ENCODE data around the gene TMEM270.

TMEM270 gene

GRCh38 chr7:73891178-73891885 lies 30.4 kb downstream of the TMEM270 start:
- peaks cover 41% of the 10 kb centered on the region for H3K4me1 ChIP-seq (ENCODE audit: control insufficient read depth, insufficient read depth, low read length, unreplicated experiment)
- H3K4me3 ChIP-seq (ENCODE audit: low read depth, low read length) = no peak overlapping the region
- no peak overlapping the region for H3K27ac ChIP-seq (ENCODE audit: low read depth, low read length)
- no peaks in the 10 kb centered on the region for H3K36me3 ChIP-seq (ENCODE audit: insufficient read depth, low read length)
- no peak overlapping the region for H2AFZ ChIP-seq (ENCODE audit: low read length, unreplicated experiment)
- H3K27me3 ChIP-seq (ENCODE audit: insufficient read depth, low read length) = no peaks in the 10 kb centered on the region
- no peaks in the 10 kb centered on the region for H3K79me2 ChIP-seq (ENCODE audit: control insufficient read depth, insufficient read depth, low read length, unreplicated experiment)

GRCh38 chr7:73892003-73892999 lies 31.3 kb downstream of the TMEM270 start:
- H3K27me3 ChIP-seq (ENCODE audit: insufficient read depth, low read length) = no peaks in the 10 kb centered on the region
- peaks cover 44% of the 10 kb centered on the region for H3K4me1 ChIP-seq (ENCODE audit: control insufficient read depth, insufficient read depth, low read length, unreplicated experiment)
- H3K27ac ChIP-seq (ENCODE audit: low read depth, low read length) = peak overlapping the region; percentile 17; the same call in 1 of the 2 replicates
- H2AFZ ChIP-seq (ENCODE audit: low read length, unreplicated experiment) = no peak overlapping the region
- H3K4me3 ChIP-seq (ENCODE audit: low read depth, low read length) = no peak overlapping the region
- H3K79me2 ChIP-seq (ENCODE audit: control insufficient read depth, insufficient read depth, low read length, unreplicated experiment) = no peaks in the 10 kb centered on the region
- no peaks in the 10 kb centered on the region for H3K36me3 ChIP-seq (ENCODE audit: insufficient read depth, low read length)

- Histone ChIP-seq H3K4me1 (ENCODE audit: control insufficient read depth, insufficient read depth, low read length, unreplicated experiment) (peaks cover 44% of the 10 kb centered on the region), H2AFZ (ENCODE audit: low read length, unreplicated experiment) (no peak overlapping the region), H3K4me3 (ENCODE audit: low read depth, low read length) (no peak overlapping the region), H3K27me3 (ENCODE audit: insufficient read depth, low read length) (no peaks in the 10 kb centered on the region), H3K27ac (ENCODE audit: low read depth, low read length) (peak overlapping the region; percentile 89; the same call in 1 of the 2 replicates), H3K79me2 (ENCODE audit: control insufficient read depth, insufficient read depth, low read length, unreplicated experiment) (no peaks in the 10 kb centered on the region), H3K36me3 (ENCODE audit: insufficient read depth, low read length) (no peaks in the 10 kb centered on the region)
These were observed 32.6 kb downstream of the TMEM270 start for GRCh38 chr7:73893342-73894101.

- Histone ChIP-seq H3K27me3 (ENCODE audit: insufficient read depth, low read length) (no peaks in the 10 kb centered on the region), H3K4me3 (ENCODE audit: low read depth, low read length) (peak overlapping the region; percentile 13; the same call in 1 of the 2 replicates), H3K36me3 (ENCODE audit: insufficient read depth, low read length) (no peaks in the 10 kb centered on the region), H3K27ac (ENCODE audit: low read depth, low read length) (peak overlapping the region; percentile 89), H2AFZ (ENCODE audit: low read length, unreplicated experiment) (no peak overlapping the region), H3K4me1 (ENCODE audit: control insufficient read depth, insufficient read depth, low read length, unreplicated experiment) (peaks cover 45% of the 10 kb centered on the region), H3K79me2 (ENCODE audit: control insufficient read depth, insufficient read depth, low read length, unreplicated experiment) (no peaks in the 10 kb centered on the region)
These were observed 33.2 kb downstream of the TMEM270 start for GRCh38 chr7:73894166-73894565.

GRCh38 chr7:73894733-73895551 lies 34.0 kb downstream of the TMEM270 start:
- Histone ChIP-seq H3K27me3 (ENCODE audit: insufficient read depth, low read length) (no peaks in the 10 kb centered on the region), H3K4me1 (ENCODE audit: control insufficient read depth, insufficient read depth, low read length, unreplicated experiment) (peaks cover 53% of the 10 kb centered on the region), H3K79me2 (ENCODE audit: control insufficient read depth, insufficient read depth, low read length, unreplicated experiment) (no peaks in the 10 kb centered on the region), H3K36me3 (ENCODE audit: insufficient read depth, low read length) (no peaks in the 10 kb centered on the region), H2AFZ (ENCODE audit: low read length, unreplicated experiment) (no peak overlapping the region), H3K4me3 (ENCODE audit: low read depth, low read length) (peak overlapping the region; percentile 13; the same call in 1 of the 2 replicates), H3K27ac (ENCODE audit: low read depth, low read length) (peak overlapping the region; percentile 89)

- H3K4me1 ChIP-seq (ENCODE audit: control insufficient read depth, insufficient read depth, low read length, unreplicated experiment) = peaks cover 60% of the 10 kb centered on the region
- no peak overlapping the region for H3K4me3 ChIP-seq (ENCODE audit: low read depth, low read length)
- no peak overlapping the region for H2AFZ ChIP-seq (ENCODE audit: low read length, unreplicated experiment)
- H3K27me3 ChIP-seq (ENCODE audit: insufficient read depth, low read length) = no peaks in the 10 kb centered on the region
- no peaks in the 10 kb centered on the region for H3K36me3 ChIP-seq (ENCODE audit: insufficient read depth, low read length)
- H3K79me2 ChIP-seq (ENCODE audit: control insufficient read depth, insufficient read depth, low read length, unreplicated experiment) = no peaks in the 10 kb centered on the region
- H3K27ac ChIP-seq (ENCODE audit: low read depth, low read length) = peak overlapping the region; percentile 89
These were observed 34.7 kb downstream of the TMEM270 start for GRCh38 chr7:73895626-73896025.

GRCh38 chr7:73896454-73896853 lies 35.5 kb downstream of the TMEM270 start:
- no peak overlapping the region for H2AFZ ChIP-seq (ENCODE audit: low read length, unreplicated experiment)
- H3K36me3 ChIP-seq (ENCODE audit: insufficient read depth, low read length) = no peaks in the 10 kb centered on the region
- H3K27me3 ChIP-seq (ENCODE audit: insufficient read depth, low read length) = no peaks in the 10 kb centered on the region
- no peak overlapping the region for H3K4me3 ChIP-seq (ENCODE audit: low read depth, low read length)
- peak overlapping the region; percentile 89 for H3K27ac ChIP-seq (ENCODE audit: low read depth, low read length)
- no peaks in the 10 kb centered on the region for H3K79me2 ChIP-seq (ENCODE audit: control insufficient read depth, insufficient read depth, low read length, unreplicated experiment)
- peaks cover 62% of the 10 kb centered on the region for H3K4me1 ChIP-seq (ENCODE audit: control insufficient read depth, insufficient read depth, low read length, unreplicated experiment)

GRCh38 chr7:73899731-73900142 lies 38.8 kb downstream of the TMEM270 start:
- Histone ChIP-seq H3K4me3 (ENCODE audit: low read depth, low read length) (no peak overlapping the region), H3K36me3 (ENCODE audit: insufficient read depth, low read length) (no peaks in the 10 kb centered on the region), H3K27me3 (ENCODE audit: insufficient read depth, low read length) (no peaks in the 10 kb centered on the region), H3K27ac (ENCODE audit: low read depth, low read length) (peak overlapping the region; percentile 88), H3K79me2 (ENCODE audit: control insufficient read depth, insufficient read depth, low read length, unreplicated experiment) (no peaks in the 10 kb centered on the region), H3K4me1 (ENCODE audit: control insufficient read depth, insufficient read depth, low read length, unreplicated experiment) (peaks cover 43% of the 10 kb centered on the region), H2AFZ (ENCODE audit: low read length, unreplicated experiment) (peak overlapping the region; percentile 9)

GRCh38 chr7:73900286-73900685 lies 39.3 kb downstream of the TMEM270 start:
- no peaks in the 10 kb centered on the region for H3K79me2 ChIP-seq (ENCODE audit: control insufficient read depth, insufficient read depth, low read length, unreplicated experiment)
- no peaks in the 10 kb centered on the region for H3K36me3 ChIP-seq (ENCODE audit: insufficient read depth, low read length)
- H2AFZ ChIP-seq (ENCODE audit: low read length, unreplicated experiment) = peak overlapping the region; percentile 9
- peaks cover 45% of the 10 kb centered on the region for H3K4me1 ChIP-seq (ENCODE audit: control insufficient read depth, insufficient read depth, low read length, unreplicated experiment)
- H3K27me3 ChIP-seq (ENCODE audit: insufficient read depth, low read length) = no peaks in the 10 kb centered on the region
- H3K4me3 ChIP-seq (ENCODE audit: low read depth, low read length) = no peak overlapping the region
- peak overlapping the region; percentile 88 for H3K27ac ChIP-seq (ENCODE audit: low read depth, low read length)
